ENCODE results near the gene ATXN7.
A peak's percentile ranks its signal among the peaks of the same experiment; 100 is the strongest.

The ATXN7 gene

DNA sequence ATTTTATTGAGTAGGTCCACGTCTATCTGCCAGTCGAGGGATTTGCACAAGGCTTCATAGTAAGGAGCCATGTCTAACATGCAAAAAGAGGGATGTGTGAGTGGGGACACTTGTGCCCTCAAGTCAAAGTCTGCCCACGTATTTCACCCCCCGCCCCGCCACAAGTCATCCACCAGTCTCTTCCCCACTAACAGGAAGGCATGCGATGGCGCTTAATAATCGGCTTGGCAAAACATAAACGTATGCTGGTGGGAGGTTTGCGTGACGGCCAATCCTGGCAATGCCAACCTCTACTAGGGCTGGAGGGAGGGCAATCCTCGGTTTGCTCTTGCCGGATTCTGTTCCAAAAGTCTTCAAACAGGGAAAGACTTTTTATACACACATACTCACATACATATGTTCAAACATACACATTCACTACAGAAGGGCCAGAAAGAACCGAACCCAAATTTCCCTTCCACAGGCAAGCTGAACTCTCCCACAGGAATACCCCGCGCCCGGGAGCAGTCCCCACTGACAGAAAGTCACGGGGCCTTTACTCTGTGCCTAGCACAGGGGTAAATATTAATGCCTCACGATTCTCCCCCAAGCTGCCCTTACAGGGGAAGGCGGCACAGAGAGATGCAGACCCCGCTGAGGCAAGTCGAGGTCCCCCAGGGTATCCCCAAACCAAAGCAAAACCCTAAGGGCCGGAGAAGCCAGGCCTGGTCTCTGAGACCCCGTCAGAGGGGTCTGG is 159.0 kb downstream of the ATXN7 start:
- peak; percentile 17 for DNase-seq

- DNase-seq = peak; percentile 91
These were observed 159.7 kb downstream of the ATXN7 start, which contains the start of gene PSMD6 for GRCh38 chr3:64023187-64023860. PSMD6 (minus strand) TSS chr3:64023494; CDS start chr3:64023419, 75 bp downstream.

GRCh38 chr3:64023861-64024223 is 160.2 kb downstream of the ATXN7 start:
- no peak for DNase-seq

GRCh38 chr3:64026346-64026745 is 162.7 kb downstream of the ATXN7 start:
- no peak for DNase-seq

DNA sequence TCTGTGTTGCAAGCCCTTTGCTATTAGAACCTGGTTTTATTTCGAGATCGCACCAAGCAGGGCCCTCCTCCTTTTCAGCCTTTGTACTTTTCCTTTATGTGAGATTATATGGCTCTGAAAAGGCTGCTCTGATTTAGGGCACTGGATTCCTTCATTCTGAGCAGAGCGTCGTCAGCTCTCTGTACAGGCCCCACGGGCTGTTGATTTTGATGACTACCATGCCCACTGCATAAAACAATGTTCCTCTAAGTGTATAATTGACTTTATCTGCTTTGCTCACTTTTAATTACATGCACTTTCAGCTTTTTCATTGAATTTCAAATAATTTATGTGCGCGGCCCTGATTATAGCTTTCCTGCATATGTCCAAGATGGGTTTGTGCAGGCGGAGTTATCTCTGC is 164.0 kb downstream of the ATXN7 start:
- DNase-seq = no peak

- DNase-seq = no peak
These were observed 165.1 kb downstream of the ATXN7 start for GRCh38 chr3:64028754-64029153.

DNA sequence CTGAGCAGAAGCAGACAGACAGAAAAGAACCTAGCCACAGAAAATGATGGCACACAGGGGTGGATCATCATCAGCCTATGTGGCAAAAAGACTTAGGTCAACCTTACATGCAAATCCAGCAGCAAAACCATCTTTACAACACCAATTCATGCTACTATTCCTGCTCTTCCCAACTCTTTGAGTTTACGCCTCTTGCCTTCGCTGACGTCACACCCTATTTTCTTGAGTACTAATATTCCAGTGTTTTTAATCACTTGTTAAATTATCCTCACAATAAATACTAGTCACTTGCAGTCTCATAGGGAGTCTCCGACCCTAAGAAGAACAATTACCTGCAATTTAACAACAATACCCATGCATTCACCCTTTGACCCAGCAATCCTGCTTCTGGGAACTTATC is 165.6 kb downstream of the ATXN7 start:
- DNase-seq = no peak

DNA sequence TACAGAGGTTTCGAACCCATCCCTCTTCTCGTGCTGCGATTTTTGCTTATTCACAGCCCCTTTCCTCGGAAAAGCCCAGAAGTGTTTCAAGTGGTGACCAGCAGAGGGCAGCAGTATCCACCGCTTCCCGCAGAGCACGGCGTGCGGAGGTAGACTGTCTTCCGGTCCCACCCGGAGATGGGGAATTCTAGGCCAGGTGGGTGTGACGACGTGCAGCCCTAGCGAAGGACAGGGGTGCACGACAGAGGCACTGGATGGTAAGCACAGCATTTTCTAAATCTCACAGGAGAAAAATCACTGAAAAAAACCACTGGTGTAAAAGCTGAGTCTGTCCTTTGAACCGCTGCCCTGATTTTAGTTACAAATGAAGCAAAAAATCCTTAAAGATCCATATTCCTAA is 167.1 kb downstream of the ATXN7 start:
- peak; percentile 62 for DNase-seq

DNA sequence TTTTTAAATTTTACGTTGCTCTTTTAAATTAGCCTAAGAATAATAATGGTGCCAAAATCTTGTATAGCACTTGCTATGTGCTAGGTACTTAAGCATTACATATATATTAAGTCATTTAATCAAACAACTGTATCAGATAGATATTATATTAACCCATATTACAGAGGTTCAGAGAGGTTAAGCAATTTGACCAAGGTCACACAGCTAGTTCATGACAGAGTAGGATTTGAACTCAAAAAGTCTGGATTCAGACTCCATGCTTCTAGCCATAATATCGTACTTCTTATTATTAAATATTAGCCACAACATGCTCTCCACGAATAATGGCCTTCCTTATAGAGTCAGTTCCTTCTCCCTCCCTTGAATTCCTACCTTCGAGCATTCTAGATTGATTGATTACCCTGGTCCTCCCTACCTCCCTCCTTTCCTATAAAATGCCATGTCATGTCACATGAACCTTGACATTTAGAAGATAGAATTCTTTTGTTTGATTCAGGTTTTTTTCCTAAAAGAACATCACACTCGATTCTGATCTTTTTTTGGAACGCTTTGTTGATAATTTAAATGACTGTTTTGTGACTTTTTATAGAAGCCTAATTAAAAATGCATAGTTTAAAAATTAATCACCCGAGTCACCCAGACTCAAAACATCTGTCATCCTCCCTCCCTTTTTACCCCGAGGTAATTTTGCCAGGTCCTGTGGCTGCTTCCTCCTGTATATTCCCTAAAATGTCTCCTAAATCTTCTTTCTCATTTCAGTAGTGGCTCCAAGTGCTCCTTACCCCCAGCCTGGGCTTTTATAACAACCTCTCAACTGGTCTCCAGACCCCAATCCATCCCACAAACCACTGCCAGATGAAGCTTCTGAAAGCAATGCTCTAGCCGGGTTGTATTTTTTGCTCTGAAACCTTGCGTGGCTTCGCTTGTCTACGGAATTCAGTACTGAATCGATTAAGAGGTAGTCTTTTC is 168.2 kb downstream of the ATXN7 start:
- DNase-seq = no peak

GRCh38 chr3:64033069-64033468 is 169.4 kb downstream of the ATXN7 start:
- DNase-seq = no peak

- no peak for DNase-seq
These were observed 173.4 kb downstream of the ATXN7 start for GRCh38 chr3:64037084-64037483.

- DNase-seq = no peak
These were observed 174.6 kb downstream of the ATXN7 start for GRCh38 chr3:64038253-64038767.

DNA sequence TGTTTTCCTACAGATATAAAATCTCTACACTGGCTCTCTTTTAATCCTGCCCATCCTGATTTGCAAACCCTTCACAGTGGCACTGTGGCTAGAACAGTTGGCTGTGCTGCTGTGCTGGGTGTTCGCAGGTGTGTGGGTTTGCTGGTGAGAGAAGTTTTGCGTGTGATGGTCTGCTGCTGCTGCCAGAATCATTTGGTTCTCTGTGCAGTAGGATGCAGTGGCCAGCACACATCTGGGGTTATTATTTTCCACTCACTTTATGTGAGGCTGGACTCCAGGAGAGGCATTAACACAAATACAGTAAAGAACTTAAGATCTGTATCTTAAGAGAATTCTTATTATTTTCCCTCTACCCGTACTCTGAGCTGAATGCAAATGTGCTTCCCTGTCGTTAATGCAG is 175.7 kb downstream of the ATXN7 start:
- DNase-seq = no peak

- no peak for DNase-seq
These were observed 176.5 kb downstream of the ATXN7 start for GRCh38 chr3:64039981-64040733.

- DNase-seq = no peak
These were observed 179.3 kb downstream of the ATXN7 start for GRCh38 chr3:64042952-64043351.

DNA sequence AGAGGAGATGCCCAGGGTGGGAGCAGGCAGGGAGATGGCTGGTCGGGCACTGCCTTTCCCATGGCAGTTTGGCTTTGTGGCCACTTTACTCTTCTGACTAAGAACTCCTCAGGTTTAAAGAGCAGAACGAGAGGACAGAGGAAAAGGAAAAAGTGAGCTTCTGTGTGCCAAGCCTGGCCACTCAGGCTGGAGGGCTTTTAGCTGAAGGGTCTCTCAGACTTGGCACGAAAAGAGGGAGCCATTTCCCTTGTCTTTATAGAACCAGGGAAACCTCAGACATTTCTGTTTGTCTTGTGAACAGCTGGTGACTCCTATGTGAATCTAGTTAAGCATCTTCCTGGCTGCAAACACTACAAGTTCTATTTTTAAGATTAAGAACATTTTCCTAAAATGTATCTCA is 182.9 kb downstream of the ATXN7 start:
- no peak for DNase-seq

GRCh38 chr3:64046996-64047594 is 183.4 kb downstream of the ATXN7 start:
- DNase-seq = no peak

DNA sequence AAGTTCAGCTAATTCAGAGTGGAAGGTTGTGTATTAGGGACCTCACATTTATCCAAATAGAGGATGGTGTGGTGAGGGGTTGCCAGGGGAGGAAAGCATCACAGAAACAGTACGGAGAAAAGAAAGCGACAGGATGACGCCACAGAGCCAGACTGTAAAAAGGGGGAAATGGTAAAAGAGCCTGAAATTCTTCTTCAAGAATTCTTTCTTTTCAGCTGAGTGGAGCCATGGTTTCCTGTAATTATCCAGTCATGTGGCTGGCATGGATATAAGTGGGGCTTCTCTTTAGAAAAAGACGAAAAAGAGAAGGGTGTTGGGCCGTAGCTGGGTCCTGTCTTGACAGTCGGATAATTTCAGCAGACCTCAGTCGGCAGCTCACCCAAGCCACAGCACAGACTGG is 184.1 kb downstream of the ATXN7 start:
- DNase-seq = no peak

DNA sequence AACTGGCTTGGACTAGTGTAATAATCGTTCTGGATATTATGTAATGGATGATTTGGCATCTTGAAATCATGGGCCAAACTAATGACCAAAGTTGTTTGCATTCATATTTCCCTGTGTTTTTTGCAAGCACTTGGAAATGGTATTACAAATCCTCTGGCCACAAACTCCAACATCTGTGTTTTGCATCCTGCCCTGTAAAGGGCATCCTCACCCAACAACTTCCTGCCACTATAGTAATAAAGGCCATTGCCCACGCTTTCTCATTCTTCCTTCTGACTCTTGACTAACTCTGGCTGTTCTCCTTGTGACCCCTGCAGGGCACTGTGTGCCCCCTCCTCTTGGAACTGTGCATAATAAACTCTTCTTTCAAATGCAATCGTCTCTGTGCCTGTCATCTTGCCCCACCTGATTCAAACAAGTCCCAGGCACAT is 185.0 kb downstream of the ATXN7 start:
- DNase-seq = no peak

GRCh38 chr3:64049136-64049535 is 185.5 kb downstream of the ATXN7 start:
- DNase-seq = no peak

DNA sequence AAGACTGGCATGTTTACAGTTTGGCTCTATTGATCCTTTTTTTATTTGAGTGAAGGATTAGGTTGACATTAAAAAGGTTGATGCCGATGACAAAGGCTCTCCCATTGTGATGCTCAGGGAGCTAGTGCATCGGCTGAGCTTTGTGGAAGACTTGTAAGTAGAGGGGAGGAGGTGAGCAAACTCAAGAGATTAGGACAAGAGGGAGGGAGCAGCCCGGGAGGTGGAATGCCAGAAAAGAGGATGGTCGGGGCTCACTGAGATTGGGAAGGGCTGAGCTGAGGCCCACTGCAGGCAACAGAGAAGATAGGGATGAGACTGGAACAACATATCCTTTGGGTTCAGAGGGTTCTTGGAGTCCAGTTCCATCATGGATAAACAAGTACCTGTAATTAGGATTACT is 186.2 kb downstream of the ATXN7 start:
- DNase-seq = no peak
